ENCODE data around the gene MYL11. TPM values are rescaled to one million over a fixed set of nuclear protein-coding genes. Genes with fewer than 3 reads are reported as not detected.
A peak's percentile ranks its signal among the peaks of the same experiment; 100 is the strongest.

Gene MYL11
- total RNA-seq, 1 donor from 2014 or later = not detected

- Histone ChIP-seq H3K36me3 (ENCODE audit: control insufficient read depth, insufficient read depth, low read length) (no peaks in the 10 kb centered on the region), H3K27me3 (ENCODE audit: control insufficient read depth, insufficient read depth, low read length) (no peaks in the 10 kb centered on the region), H3K4me3 (ENCODE audit: low read depth, low read length) (peak overlapping the region; percentile 50)
- TF ChIP-seq, protein P1, sequence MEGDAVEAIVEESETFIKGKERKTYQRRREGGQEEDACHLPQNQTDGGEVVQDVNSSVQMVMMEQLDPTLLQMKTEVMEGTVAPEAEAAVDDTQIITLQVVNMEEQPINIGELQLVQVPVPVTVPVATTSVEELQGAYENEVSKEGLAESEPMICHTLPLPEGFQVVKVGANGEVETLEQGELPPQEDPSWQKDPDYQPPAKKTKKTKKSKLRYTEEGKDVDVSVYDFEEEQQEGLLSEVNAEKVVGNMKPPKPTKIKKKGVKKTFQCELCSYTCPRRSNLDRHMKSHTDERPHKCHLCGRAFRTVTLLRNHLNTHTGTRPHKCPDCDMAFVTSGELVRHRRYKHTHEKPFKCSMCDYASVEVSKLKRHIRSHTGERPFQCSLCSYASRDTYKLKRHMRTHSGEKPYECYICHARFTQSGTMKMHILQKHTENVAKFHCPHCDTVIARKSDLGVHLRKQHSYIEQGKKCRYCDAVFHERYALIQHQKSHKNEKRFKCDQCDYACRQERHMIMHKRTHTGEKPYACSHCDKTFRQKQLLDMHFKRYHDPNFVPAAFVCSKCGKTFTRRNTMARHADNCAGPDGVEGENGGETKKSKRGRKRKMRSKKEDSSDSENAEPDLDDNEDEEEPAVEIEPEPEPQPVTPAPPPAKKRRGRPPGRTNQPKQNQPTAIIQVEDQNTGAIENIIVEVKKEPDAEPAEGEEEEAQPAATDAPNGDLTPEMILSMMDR (IDR thresholded peaks at IDR 0.05; ENCODE audit: insufficient read depth, low read length, severe bottlenecking) = peak; percentile 29
- DNase-seq (ENCODE audit: low read depth) (peak; percentile 87), FAIRE-seq (no peak)
Observed at GRCh38 chr16:30378236-30379157, 3.9 kb downstream of the MYL11 start.

GRCh38 chr16:30379158-30379783 is 4.7 kb downstream of the MYL11 start:
- DNase-seq (ENCODE audit: low read depth) (no peak), FAIRE-seq (no peak)
- no peaks in the 10 kb centered on the region for H3K27me3 ChIP-seq (ENCODE audit: control insufficient read depth, insufficient read depth, low read length)
- TF ChIP-seq, protein P1 (IDR thresholded peaks at IDR 0.05; ENCODE audit: insufficient read depth, low read length, severe bottlenecking) = no peak
- H3K36me3 ChIP-seq (ENCODE audit: control insufficient read depth, insufficient read depth, low read length) = no peaks in the 10 kb centered on the region
- H3K4me3 ChIP-seq (ENCODE audit: low read depth, low read length) = peak overlapping the region; percentile 50

- no peak for FAIRE-seq
- no peaks in the 10 kb centered on the region for H3K36me3 ChIP-seq (ENCODE audit: control insufficient read depth, insufficient read depth, low read length)
- TF ChIP-seq, protein P1 (IDR thresholded peaks at IDR 0.05; ENCODE audit: insufficient read depth, low read length, severe bottlenecking) = no peak
- no peak for DNase-seq (ENCODE audit: low read depth)
- no peak overlapping the region for H3K4me3 ChIP-seq (ENCODE audit: low read depth, low read length)
- no peaks in the 10 kb centered on the region for H3K27me3 ChIP-seq (ENCODE audit: control insufficient read depth, insufficient read depth, low read length)
Observed at GRCh38 chr16:30380072-30380802, 5.6 kb downstream of the MYL11 start.

DNA sequence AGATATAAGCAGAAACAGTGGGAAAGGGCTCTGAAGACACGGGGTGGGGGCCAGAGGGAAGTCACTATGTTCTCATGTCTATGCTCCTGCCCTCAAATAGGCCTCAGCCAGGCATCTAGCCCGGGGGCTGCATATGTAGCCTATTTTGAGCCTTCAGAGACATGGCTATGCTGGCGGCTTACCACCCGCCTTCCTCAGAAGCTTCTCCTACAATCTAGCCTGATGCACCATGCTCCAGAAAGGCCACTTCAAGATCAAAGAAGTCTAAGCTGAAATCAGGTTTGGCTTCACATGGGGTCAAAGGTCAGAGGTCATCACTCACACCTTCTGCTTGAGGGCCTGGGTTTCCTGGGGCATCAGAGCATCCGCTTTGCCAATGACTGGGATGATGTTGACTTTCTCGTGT is 6.2 kb downstream of the MYL11 start:
- FAIRE-seq (no peak), DNase-seq (ENCODE audit: low read depth) (no peak)
- H3K27me3 ChIP-seq (ENCODE audit: control insufficient read depth, insufficient read depth, low read length) = no peaks in the 10 kb centered on the region
- no peak overlapping the region for H3K4me3 ChIP-seq (ENCODE audit: low read depth, low read length)
- TF ChIP-seq, protein P1 (IDR thresholded peaks at IDR 0.05; ENCODE audit: insufficient read depth, low read length, severe bottlenecking) = no peak
- no peaks in the 10 kb centered on the region for H3K36me3 ChIP-seq (ENCODE audit: control insufficient read depth, insufficient read depth, low read length)

- Histone ChIP-seq H3K36me3 (ENCODE audit: control insufficient read depth, insufficient read depth, low read length) (no peaks in the 10 kb centered on the region), H3K27me3 (ENCODE audit: control insufficient read depth, insufficient read depth, low read length) (no peaks in the 10 kb centered on the region), H3K4me3 (ENCODE audit: low read depth, low read length) (no peak overlapping the region)
- TF ChIP-seq, protein P1 (IDR thresholded peaks at IDR 0.05; ENCODE audit: insufficient read depth, low read length, severe bottlenecking) = no peak
- FAIRE-seq (no peak), DNase-seq (ENCODE audit: low read depth) (no peak)
Observed at GRCh38 chr16:30381291-30382041, 6.9 kb downstream of the MYL11 start.
